Bronchial epithelial cell (primary cell): ENCODE results near the gene FAM209A. TPM values are rescaled to one million over a fixed set of nuclear protein-coding genes. Genes with fewer than 3 reads are reported as not detected.

Source experiments
- total RNA-seq: library from RNA; depleted of rRNA; stranded (reverse); fragments of >200 nt; gene quantifications from 2 replicates; pipeline ENCODE4 v1.2.1, GENCODE V29; 2014

The FAM209A gene
- total RNA-seq, 1 donor from 2014 or later = not detected

Other genes with a start within 250 kb of the FAM209A start
- gene FAM210B, start 165.8 kb upstream of the FAM209A start, total RNA-seq = 9.3 and 18.7 TPM in 2 replicates
- 1.6 and 2.6 TPM in 2 replicates for gene AURKA, start 132.5 kb upstream of the FAM209A start, total RNA-seq
- 21.9 and 22.4 TPM in 2 replicates for gene CSTF1, start 132.1 kb upstream of the FAM209A start, total RNA-seq
- 0.13 TPM in 1 of 2 replicates, not detected in the other for gene CASS4, start 112.5 kb upstream of the FAM209A start, total RNA-seq
- 60.0 and 83.6 TPM in 2 replicates for gene RTF2, start 56.1 kb upstream of the FAM209A start, total RNA-seq
- 0.26 TPM in 1 of 2 replicates, not detected in the other for gene FAM209B, start 8.5 kb downstream of the FAM209A start, total RNA-seq
- 2.9 and 5.1 TPM in 2 replicates for gene TFAP2C, start 104.6 kb downstream of the FAM209A start, total RNA-seq